HK-2 (cell line): ENCODE measurements around the gene PRM3.
"Not testable (repeated sequence)": the region's sequence is repeated elsewhere in the genome, so short reads cannot be mapped to it uniquely, and the experiment has no call there.

Experiments used
- DNase-seq: peaks from one replicate; pipeline ENCODE4 v3.0.0-alpha.2; 2018; ENCODE audit not compliant: unreplicated experiment

The PRM3 gene

GRCh38 chr16:11303405-11304138 is 30.1 kb upstream of the PRM3 start:
- no peak for DNase-seq

- DNase-seq = no peak
These were observed 29.5 kb upstream of the PRM3 start for GRCh38 chr16:11302977-11303376.

- no peak for DNase-seq
These were observed 28.4 kb upstream of the PRM3 start for GRCh38 chr16:11301645-11302501.

- no peak for DNase-seq
These were observed 27.1 kb upstream of the PRM3 start for GRCh38 chr16:11300560-11300892.

- DNase-seq = no peak
These were observed 26.6 kb upstream of the PRM3 start for GRCh38 chr16:11299865-11300559.

GRCh38 chr16:11298950-11299547 is 25.6 kb upstream of the PRM3 start:
- not testable (repeated sequence) for DNase-seq

- no peak for DNase-seq
These were observed 24.9 kb upstream of the PRM3 start for GRCh38 chr16:11298143-11298900.

GRCh38 chr16:11297492-11298142 is 24.2 kb upstream of the PRM3 start:
- peak; percentile 41 for DNase-seq

GRCh38 chr16:11296706-11297491 is 23.5 kb upstream of the PRM3 start:
- DNase-seq = no peak

GRCh38 chr16:11296351-11296705 is 22.9 kb upstream of the PRM3 start:
- no peak for DNase-seq

GRCh38 chr16:11295672-11296071 is 22.2 kb upstream of the PRM3 start:
- no peak for DNase-seq

- DNase-seq = no peak
These were observed 18.8 kb upstream of the PRM3 start for GRCh38 chr16:11292076-11292748.

GRCh38 chr16:11291091-11291703 is 17.8 kb upstream of the PRM3 start:
- no peak for DNase-seq

GRCh38 chr16:11290102-11290893 is 16.9 kb upstream of the PRM3 start:
- no peak for DNase-seq

GRCh38 chr16:11289696-11290095 is 16.3 kb upstream of the PRM3 start:
- not testable (repeated sequence) for DNase-seq

GRCh38 chr16:11289202-11289601 is 15.8 kb upstream of the PRM3 start:
- DNase-seq = no peak

- no peak for DNase-seq
These were observed 12.4 kb upstream of the PRM3 start for GRCh38 chr16:11285842-11286241.

GRCh38 chr16:11283820-11284248 is 10.4 kb upstream of the PRM3 start:
- DNase-seq = no peak
